Effector memory CD4-positive, alpha-beta T cell (primary cell): ENCODE results near the gene PLEKHA3.

Source experiments
- DNase-seq, 3 donors: peaks; one replicate each; pipeline ENCODE4 v3.0.0-alpha.2; 2020
- H3K27ac ChIP-seq: 2 replicates; pipeline ENCODE4 v1.7.0; 2013; ENCODE audit warnings: mild to moderate bottlenecking, low read length, moderate library complexity; ENCODE audit not compliant: insufficient read depth, poor library complexity, severe bottlenecking
- H3K27me3 ChIP-seq: replicated peaks from 2 replicates; pipeline ENCODE4 v1.7.0; 2013; ENCODE audit warnings: mild to moderate bottlenecking, low read length; ENCODE audit not compliant: insufficient read depth, control insufficient read depth, poor library complexity, severe bottlenecking
- H3K36me3 ChIP-seq: 2 replicates; pipeline ENCODE4 v1.7.0; 2013; ENCODE audit warnings: mild to moderate bottlenecking, low read length, moderate library complexity; ENCODE audit not compliant: control insufficient read depth, insufficient read depth
- H3K4me1 ChIP-seq: 2 replicates; pipeline ENCODE4 v1.7.0; 2013; ENCODE audit warnings: low read length, mild to moderate bottlenecking; ENCODE audit not compliant: control insufficient read depth, insufficient read depth, poor library complexity, severe bottlenecking
- H3K4me3 ChIP-seq: 2 replicates; pipeline ENCODE4 v1.7.0; 2013; ENCODE audit warnings: low read length, low read depth, mild to moderate bottlenecking; ENCODE audit not compliant: insufficient read depth, poor library complexity, severe bottlenecking
- H3K9me3 ChIP-seq: 2 replicates; pipeline ENCODE4 v1.7.0; 2013; ENCODE audit warnings: mild to moderate bottlenecking, low read length, moderate library complexity; ENCODE audit not compliant: control insufficient read depth

PLEKHA3 gene

GRCh38 chr2:178478439-178479274 lies 1.6 kb upstream of the PLEKHA3 start, which contains the start of gene FKBP7:
Gene FKBP7, minus strand, starts transcription at chr2:178478600. Its CDS starts 101 bp downstream, at chr2:178478499.
- Histone ChIP-seq H3K27ac (peak within 1 kb of the TSS; percentile 84), H3K4me3 (peak within 1 kb of the TSS; percentile 71), H3K4me1 (peaks cover 16% of the 10 kb centered on the region), H3K9me3 (no peaks in the 10 kb centered on the region), H3K36me3 (no peaks in the 10 kb centered on the region), H3K27me3 (no peaks in the 10 kb centered on the region)
- peak; percentile 79 to 82 (median 80) for DNase-seq

DNA sequence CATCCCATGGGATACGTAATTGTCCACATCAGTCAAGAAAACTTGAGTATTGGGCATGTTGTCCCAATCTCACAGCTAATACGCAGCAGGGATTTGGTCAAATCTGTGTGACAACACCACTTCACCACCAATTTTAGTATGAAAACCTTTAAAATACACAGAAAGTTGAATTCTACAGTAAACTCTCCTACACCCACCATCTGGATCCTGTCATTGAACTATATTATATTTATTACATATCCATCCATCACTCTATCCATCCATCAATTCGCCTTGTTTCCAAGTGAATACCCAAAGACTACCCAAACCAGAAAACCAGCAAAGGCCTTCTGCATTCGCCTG lies 1.0 kb upstream of the PLEKHA3 start:
- Histone ChIP-seq H3K36me3 (no peaks in the 10 kb centered on the region), H3K27me3 (no peaks in the 10 kb centered on the region), H3K4me3 (peak overlapping the region; percentile 71), H3K9me3 (no peaks in the 10 kb centered on the region), H3K4me1 (peaks cover 16% of the 10 kb centered on the region), H3K27ac (peak overlapping the region; percentile 84)
- DNase-seq, result no peak

- no peaks in the 10 kb centered on the region for H3K36me3 ChIP-seq
- no peaks in the 10 kb centered on the region for H3K9me3 ChIP-seq
- H3K4me3 ChIP-seq, result peak overlapping the region; percentile 60
- H3K27ac ChIP-seq, result peak overlapping the region; percentile 84
- no peaks in the 10 kb centered on the region for H3K27me3 ChIP-seq
- H3K4me1 ChIP-seq, result peaks cover 16% of the 10 kb centered on the region
- no peak for DNase-seq
These were observed 465 bp upstream of the PLEKHA3 start for GRCh38 chr2:178479758-178480226.

GRCh38 chr2:178482437-178482836 lies 2.2 kb downstream of the PLEKHA3 start:
- Histone ChIP-seq H3K27ac (no peak overlapping the region), H3K4me1 (peaks cover 16% of the 10 kb centered on the region), H3K36me3 (no peaks in the 10 kb centered on the region), H3K27me3 (no peaks in the 10 kb centered on the region), H3K4me3 (no peak overlapping the region), H3K9me3 (no peaks in the 10 kb centered on the region)
- no peak for DNase-seq

DNA sequence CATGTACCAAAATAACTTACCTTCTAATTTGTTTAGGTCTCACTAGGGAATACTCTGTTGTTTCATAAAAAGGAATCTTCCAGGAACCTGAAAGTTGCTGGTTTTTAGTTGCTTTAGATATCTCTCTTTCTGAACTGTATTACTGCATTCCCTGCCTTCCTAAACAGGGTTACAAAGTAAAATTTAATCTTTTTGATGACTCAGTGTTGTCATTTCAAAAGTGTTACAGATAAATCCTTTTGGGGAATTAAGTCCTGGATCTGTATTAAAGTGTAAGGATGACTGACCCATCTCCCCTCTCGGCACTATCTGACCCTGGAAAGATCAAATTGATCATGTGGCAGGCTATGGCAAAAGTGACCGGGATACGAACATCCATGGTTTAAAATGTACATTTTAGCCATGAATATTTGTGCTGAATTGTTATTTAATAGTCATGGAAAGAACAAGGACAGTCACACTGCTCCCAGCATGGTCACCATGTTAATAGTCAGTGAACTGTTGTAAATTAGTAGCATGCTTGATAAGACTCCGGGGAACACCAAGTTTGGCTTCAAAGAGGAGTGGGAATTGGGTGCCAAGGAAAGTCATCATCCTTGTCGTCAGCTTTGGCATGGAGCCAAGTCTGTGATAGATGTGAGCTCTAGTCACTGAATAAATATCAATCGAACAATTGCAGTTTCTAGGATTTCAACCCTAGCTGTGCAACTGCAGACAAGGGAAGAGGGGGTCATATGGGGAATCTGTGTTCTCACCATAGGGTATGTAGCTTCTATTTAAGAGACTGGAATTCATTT lies 4.2 kb downstream of the PLEKHA3 start:
- Histone ChIP-seq H3K4me1 (peaks cover 16% of the 10 kb centered on the region), H3K27me3 (no peaks in the 10 kb centered on the region), H3K9me3 (no peaks in the 10 kb centered on the region), H3K27ac (no peak overlapping the region), H3K36me3 (no peaks in the 10 kb centered on the region), H3K4me3 (no peak overlapping the region)
- no peak for DNase-seq

GRCh38 chr2:178485356-178485755 lies 5.1 kb downstream of the PLEKHA3 start:
- Histone ChIP-seq H3K9me3 (no peaks in the 10 kb centered on the region), H3K4me1 (peaks cover 16% of the 10 kb centered on the region), H3K36me3 (peaks cover 5% of the 10 kb centered on the region), H3K27me3 (no peaks in the 10 kb centered on the region), H3K4me3 (no peak overlapping the region), H3K27ac (no peak overlapping the region)
- no peak for DNase-seq

DNA sequence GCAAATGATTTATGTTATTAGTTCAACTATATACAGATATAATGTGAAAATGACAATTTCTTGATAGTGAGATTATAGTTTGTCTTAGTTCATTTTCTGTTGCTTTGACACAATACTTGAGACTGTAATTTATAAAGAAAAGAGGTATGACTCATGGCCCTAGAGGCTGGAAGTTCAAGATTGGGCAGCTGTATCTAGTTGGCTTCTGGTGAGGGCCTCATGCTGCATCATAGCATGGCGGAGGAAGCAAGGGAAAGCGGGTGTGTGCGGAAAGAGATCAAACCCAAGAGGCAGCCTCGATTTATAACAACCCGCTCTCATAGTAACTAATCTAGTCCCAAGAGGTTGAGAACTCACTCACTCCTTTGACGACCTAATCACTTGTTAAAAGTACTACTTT lies 11.4 kb downstream of the PLEKHA3 start:
- H3K27ac ChIP-seq, result no peak overlapping the region
- H3K4me3 ChIP-seq, result no peak overlapping the region
- H3K36me3 ChIP-seq, result peaks cover 50% of the 10 kb centered on the region
- H3K4me1 ChIP-seq, result no peaks in the 10 kb centered on the region
- H3K27me3 ChIP-seq, result no peaks in the 10 kb centered on the region
- no peaks in the 10 kb centered on the region for H3K9me3 ChIP-seq
- DNase-seq, result no peak

GRCh38 chr2:178496049-178496448 lies 15.8 kb downstream of the PLEKHA3 start:
- Histone ChIP-seq H3K27me3 (no peaks in the 10 kb centered on the region), H3K4me3 (no peak overlapping the region), H3K9me3 (no peaks in the 10 kb centered on the region), H3K27ac (no peak overlapping the region), H3K36me3 (peaks cover 62% of the 10 kb centered on the region), H3K4me1 (no peaks in the 10 kb centered on the region)
- DNase-seq, result no peak

GRCh38 chr2:178498137-178498536 lies 17.9 kb downstream of the PLEKHA3 start:
- H3K9me3 ChIP-seq, result no peaks in the 10 kb centered on the region
- no peaks in the 10 kb centered on the region for H3K4me1 ChIP-seq
- H3K27ac ChIP-seq, result no peak overlapping the region
- H3K27me3 ChIP-seq, result no peaks in the 10 kb centered on the region
- DNase-seq, result no peak
- H3K4me3 ChIP-seq, result no peak overlapping the region
- H3K36me3 ChIP-seq, result peaks cover 65% of the 10 kb centered on the region

DNA sequence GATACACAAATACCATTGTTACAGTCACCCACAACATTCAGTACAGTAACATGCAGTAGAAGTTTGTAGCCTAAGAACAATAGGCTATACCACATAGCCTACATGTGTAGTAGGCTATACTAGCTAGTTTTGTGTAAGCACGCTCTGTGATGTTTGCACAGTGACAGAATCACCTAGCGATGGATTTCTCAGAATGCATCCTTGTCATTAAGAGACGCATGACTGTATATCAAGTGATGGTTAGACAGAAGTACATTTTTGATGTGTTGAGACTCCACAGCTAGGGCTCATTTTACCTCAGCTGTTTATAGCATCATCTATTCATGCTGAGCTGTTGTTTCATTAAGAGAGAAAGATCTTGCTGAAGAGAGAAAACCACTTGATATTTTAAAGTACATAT lies 19.4 kb downstream of the PLEKHA3 start:
- DNase-seq, result no peak
- peaks cover 61% of the 10 kb centered on the region for H3K36me3 ChIP-seq
- no peaks in the 10 kb centered on the region for H3K4me1 ChIP-seq
- H3K9me3 ChIP-seq, result no peaks in the 10 kb centered on the region
- H3K4me3 ChIP-seq, result no peak overlapping the region
- H3K27ac ChIP-seq, result no peak overlapping the region
- no peaks in the 10 kb centered on the region for H3K27me3 ChIP-seq
